Measurements from ENCODE around the gene OR8D2.

GRCh38 chr11:124340142-124340447, 20.1 kb upstream of the OR8D2 start:
- no peak for TF ChIP-seq EZH2 (IDR thresholded peaks at IDR 0.05; ENCODE audit: low read length)
- no peak for TF ChIP-seq CTCF (optimal IDR thresholded peaks at IDR 0.05 in 1 of 3, IDR thresholded peaks at IDR 0.05 in 1 of 3, conservative IDR thresholded peaks at IDR 0.05 in 1 of 3; ENCODE audit: extremely low read depth in 1 of 3, insufficient read depth in 2 of 3, low read length in 3 of 3)

Data from keratinocyte (primary cell).